ENCODE data around the gene SGMS2. TPM values are rescaled to one million over a fixed set of nuclear protein-coding genes. Genes with fewer than 3 reads are reported as not detected.

The SGMS2 gene
- total RNA-seq, 1 donor from 2014 or later, result 44.8 TPM

- no peak for DNase-seq (ENCODE audit: low read depth in 2 of 2)
Observed at GRCh38 chr4:107828315-107829090, 3.8 kb downstream of the SGMS2 start.

- DNase-seq (ENCODE audit: low read depth in 2 of 2), result no peak
Observed at GRCh38 chr4:107831140-107831539, 6.4 kb downstream of the SGMS2 start.

- no peak for DNase-seq (ENCODE audit: low read depth in 2 of 2)
Observed at GRCh38 chr4:107832275-107832807, 7.6 kb downstream of the SGMS2 start.

GRCh38 chr4:107834241-107834794 is 9.6 kb downstream of the SGMS2 start:
- no peak for DNase-seq (ENCODE audit: low read depth in 2 of 2)

- no peak for DNase-seq (ENCODE audit: low read depth in 2 of 2)
Observed at GRCh38 chr4:107835406-107835805, 10.7 kb downstream of the SGMS2 start.

- DNase-seq (ENCODE audit: low read depth in 2 of 2), result no peak
Observed at GRCh38 chr4:107837317-107837716, 12.6 kb downstream of the SGMS2 start.

GRCh38 chr4:107837776-107838618 is 13.3 kb downstream of the SGMS2 start:
- no peak for DNase-seq (ENCODE audit: low read depth in 2 of 2)

- DNase-seq (ENCODE audit: low read depth in 2 of 2), result peak in 1 of 2 donors; percentile 44
Observed at GRCh38 chr4:107838861-107839565, 14.3 kb downstream of the SGMS2 start.

GRCh38 chr4:107843391-107843790 is 18.7 kb downstream of the SGMS2 start:
- no peak for DNase-seq (ENCODE audit: low read depth in 2 of 2)

GRCh38 chr4:107845681-107846080 is 20.9 kb downstream of the SGMS2 start:
- DNase-seq (ENCODE audit: low read depth in 2 of 2), result no peak

GRCh38 chr4:107850438-107850837 is 25.7 kb downstream of the SGMS2 start:
- DNase-seq (ENCODE audit: low read depth in 2 of 2), result no peak

- DNase-seq (ENCODE audit: low read depth in 2 of 2), result peak in 1 of 2 donors; percentile 45
Observed at GRCh38 chr4:107853444-107854355, 29.0 kb downstream of the SGMS2 start.

- peak in 1 of 2 donors; percentile 22 for DNase-seq (ENCODE audit: low read depth in 2 of 2)
Observed at GRCh38 chr4:107854356-107855022, 29.8 kb downstream of the SGMS2 start.

GRCh38 chr4:107855723-107856122 is 31.0 kb downstream of the SGMS2 start:
- no peak for DNase-seq (ENCODE audit: low read depth in 2 of 2)

- DNase-seq (ENCODE audit: low read depth in 2 of 2), result no peak
Observed at GRCh38 chr4:107856901-107857300, 32.2 kb downstream of the SGMS2 start.

GRCh38 chr4:107857741-107858140 is 33.0 kb downstream of the SGMS2 start:
- DNase-seq (ENCODE audit: low read depth in 2 of 2), result no peak

- DNase-seq (ENCODE audit: low read depth in 2 of 2), result no peak
Observed at GRCh38 chr4:107858158-107858742, 33.5 kb downstream of the SGMS2 start.

GRCh38 chr4:107862658-107863057 is 37.9 kb downstream of the SGMS2 start:
- DNase-seq (ENCODE audit: low read depth in 2 of 2), result peak; percentile 97 to 99

- DNase-seq (ENCODE audit: low read depth in 2 of 2), result no peak
Observed at GRCh38 chr4:107863416-107863815, 38.7 kb downstream of the SGMS2 start.

Measured in dermis microvascular lymphatic vessel endothelial cell (primary cell).